AG09309 (cell line): Measurements from ENCODE around the gene STX17.

Source experiments
- DNase-seq: peaks from one replicate; pipeline ENCODE4 v3.0.0-alpha.2; 2010; ENCODE audit warnings: low read depth
- H3K4me3 ChIP-seq: 2 replicates; pipeline ENCODE4 v1.5.1; 2011; ENCODE audit warnings: mild to moderate bottlenecking, low read depth, low read length, moderate library complexity; ENCODE audit not compliant: control insufficient read depth
- CTCF ChIP-seq: IDR thresholded peaks from 2 replicates; pipeline ENCODE4 v1.5.1; 2011; ENCODE audit warnings: mild to moderate bottlenecking, low read depth, low read length, inconsistent platforms; ENCODE audit not compliant: insufficient read depth, control insufficient read depth; ENCODE audit errors: missing control alignments

STX17 gene

GRCh38 chr9:99921875-99922710, 15.6 kb downstream of the STX17 start:
- no peak for DNase-seq
- H3K4me3 ChIP-seq, result no peak overlapping the region
- TF ChIP-seq CTCF, result no peak

- no peak for TF ChIP-seq CTCF
- no peak for DNase-seq
- no peak overlapping the region for H3K4me3 ChIP-seq
Measured at GRCh38 chr9:99922711-99923030, 16.2 kb downstream of the STX17 start.

- no peak overlapping the region for H3K4me3 ChIP-seq
- DNase-seq, result no peak
- TF ChIP-seq CTCF, result no peak
Measured at GRCh38 chr9:99925541-99925940, 19.1 kb downstream of the STX17 start.

GRCh38 chr9:99929652-99930051, 23.2 kb downstream of the STX17 start:
- no peak for DNase-seq
- no peak overlapping the region for H3K4me3 ChIP-seq
- TF ChIP-seq CTCF, result no peak

- TF ChIP-seq CTCF, result no peak
- no peak for DNase-seq
Measured at GRCh38 chr9:99931155-99931840, 24.8 kb downstream of the STX17 start.

GRCh38 chr9:99936947-99937587, 30.6 kb downstream of the STX17 start:
- TF ChIP-seq CTCF, result no peak
- no peak for DNase-seq

More at GRCh38 chr9:99931155-99931840, 24.8 kb downstream of the STX17 start:
- H3K4me3 ChIP-seq, result no peak overlapping the region

More at GRCh38 chr9:99936947-99937587, 30.6 kb downstream of the STX17 start:
- H3K4me3 ChIP-seq, result no peak overlapping the region
